NCI-H2107 (cell line): ENCODE data around the gene PTH1R.

Experiments used
- DNase-seq: peaks from one replicate; lab custom pipeline; 2025; lab: John Stamatoyannopoulos, UW

Gene PTH1R

GRCh38 chr3:46930166-46930944, 52.8 kb downstream of the PTH1R start:
- DNase-seq = no peak

GRCh38 chr3:46930945-46931403, 53.5 kb downstream of the PTH1R start:
- no peak for DNase-seq

- no peak for DNase-seq
These were observed 54.3 kb downstream of the PTH1R start for GRCh38 chr3:46931631-46932331.

- DNase-seq = no peak
These were observed 55.1 kb downstream of the PTH1R start for GRCh38 chr3:46932455-46933225.

- no peak for DNase-seq
These were observed 55.7 kb downstream of the PTH1R start for GRCh38 chr3:46933261-46933660.

- no peak for DNase-seq
These were observed 56.6 kb downstream of the PTH1R start for GRCh38 chr3:46934072-46934471.

- no peak for DNase-seq
These were observed 57.1 kb downstream of the PTH1R start for GRCh38 chr3:46934498-46935167.

- DNase-seq = no peak
These were observed 57.8 kb downstream of the PTH1R start for GRCh38 chr3:46935168-46935858.

- DNase-seq = no peak
These were observed 58.6 kb downstream of the PTH1R start for GRCh38 chr3:46935989-46936558.

GRCh38 chr3:46936733-46937250, 59.3 kb downstream of the PTH1R start:
- no peak for DNase-seq

GRCh38 chr3:46938118-46938517, 60.6 kb downstream of the PTH1R start:
- no peak for DNase-seq

- DNase-seq = no peak
These were observed 62.3 kb downstream of the PTH1R start for GRCh38 chr3:46939578-46940445.

GRCh38 chr3:46942076-46942475, 64.6 kb downstream of the PTH1R start:
- DNase-seq = no peak

- no peak for DNase-seq
These were observed 65.1 kb downstream of the PTH1R start for GRCh38 chr3:46942481-46943236.

- no peak for DNase-seq
These were observed 66.0 kb downstream of the PTH1R start for GRCh38 chr3:46943237-46944187.

- no peak for DNase-seq
These were observed 66.7 kb downstream of the PTH1R start for GRCh38 chr3:46944191-46944590.

GRCh38 chr3:46946416-46946815, 68.9 kb downstream of the PTH1R start:
- DNase-seq = no peak
